GM19452 (cell line): Measurements from ENCODE around the gene ABHD18.
"Not testable (repeated sequence)": the region's sequence is repeated elsewhere in the genome, so short reads cannot be mapped to it uniquely, and the experiment has no call there.

Experiments used
- ATAC-seq: cut with Tn5 transposase; IDR thresholded peaks from one replicate; pipeline ENCODE4 v1.9.1; 2021; ENCODE audit not compliant: unreplicated experiment

ABHD18 gene

DNA sequence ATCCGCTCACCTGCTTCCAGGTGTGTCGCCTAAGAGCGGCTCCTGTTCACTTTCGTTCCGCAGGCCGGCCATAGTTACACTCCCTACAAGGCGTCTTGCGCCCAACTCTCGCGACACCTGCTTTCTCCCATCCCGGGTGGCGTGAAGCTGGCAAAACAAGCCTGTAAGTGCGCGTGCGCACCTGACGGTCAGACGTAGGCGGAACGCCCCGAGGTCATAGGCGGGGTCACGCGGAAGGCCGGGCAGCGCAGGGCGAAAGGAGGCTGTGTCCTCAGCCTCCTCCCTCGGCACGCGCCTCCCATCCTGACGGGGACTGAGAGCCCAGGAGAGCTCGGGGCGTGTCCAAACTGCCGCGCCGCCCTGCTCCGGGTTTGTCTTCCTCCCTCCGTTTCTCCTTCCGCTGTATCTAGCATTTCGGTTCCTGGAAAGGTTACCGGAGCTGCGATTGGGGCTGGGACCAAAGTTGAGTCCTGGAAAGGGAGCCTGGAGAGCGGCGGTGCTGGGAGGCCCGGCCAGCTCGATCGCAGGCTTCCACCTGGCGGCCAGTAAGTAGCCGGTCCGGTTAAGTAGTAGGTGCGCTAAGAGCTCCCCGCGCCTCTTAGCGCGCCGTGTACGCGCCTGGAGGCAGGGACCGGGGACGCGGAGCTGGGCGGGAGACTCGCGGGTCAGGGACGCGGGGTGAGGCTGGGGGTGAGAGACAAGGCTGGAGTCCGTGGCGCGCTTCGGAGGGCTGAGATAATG is at the start of gene ABHD18, which contains the start of gene MFSD8:
TSS of gene ABHD18 (plus strand) at position 345 of the 741 bp plus-strand sequence. CDS start 17,550 bp downstream, outside the sequence.
TSS of gene MFSD8 (minus strand) at position 112 of the 741 bp plus-strand sequence. CDS start at position 72, 40 bp downstream.
- ATAC-seq = peak; percentile 95

DNA sequence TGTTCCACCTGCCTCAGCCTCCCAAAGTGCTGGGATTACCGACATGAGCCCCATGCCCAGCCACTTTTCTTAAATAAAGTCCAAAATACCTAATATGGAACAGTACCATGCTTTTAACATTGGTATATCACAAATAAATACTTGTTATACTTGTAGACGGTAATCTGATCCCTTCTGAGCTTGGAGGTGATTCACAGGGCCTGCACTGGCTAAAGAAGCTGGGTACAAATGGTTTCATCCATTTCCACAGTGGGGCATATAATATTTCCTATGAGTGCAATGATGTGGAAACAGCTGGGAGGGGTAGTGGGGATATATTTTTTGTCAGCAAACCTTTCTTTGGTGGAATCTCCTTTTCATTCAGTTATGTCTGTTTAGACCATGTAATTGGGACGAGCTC is 48.7 kb upstream of the ABHD18 start:
- ATAC-seq = no peak

DNA sequence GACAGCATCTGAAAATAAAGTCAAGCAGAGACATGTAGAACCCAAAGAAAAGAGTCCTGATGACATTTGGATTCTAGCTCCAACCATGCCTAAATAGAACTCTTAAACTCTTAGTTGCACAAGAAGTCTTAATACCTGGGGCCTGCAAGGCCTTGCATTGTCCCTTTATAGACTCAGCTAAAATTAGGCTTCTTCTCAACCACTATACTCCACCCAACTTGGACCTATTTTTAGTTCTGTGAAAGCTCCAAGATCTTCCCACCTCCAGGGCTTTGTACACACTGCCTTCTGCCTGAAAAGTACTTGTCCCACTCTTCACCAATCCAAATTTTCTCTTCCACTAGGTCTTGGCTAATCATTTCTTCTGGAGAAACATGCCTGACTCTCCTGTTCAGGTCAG is 48.1 kb upstream of the ABHD18 start:
- no peak for ATAC-seq

DNA sequence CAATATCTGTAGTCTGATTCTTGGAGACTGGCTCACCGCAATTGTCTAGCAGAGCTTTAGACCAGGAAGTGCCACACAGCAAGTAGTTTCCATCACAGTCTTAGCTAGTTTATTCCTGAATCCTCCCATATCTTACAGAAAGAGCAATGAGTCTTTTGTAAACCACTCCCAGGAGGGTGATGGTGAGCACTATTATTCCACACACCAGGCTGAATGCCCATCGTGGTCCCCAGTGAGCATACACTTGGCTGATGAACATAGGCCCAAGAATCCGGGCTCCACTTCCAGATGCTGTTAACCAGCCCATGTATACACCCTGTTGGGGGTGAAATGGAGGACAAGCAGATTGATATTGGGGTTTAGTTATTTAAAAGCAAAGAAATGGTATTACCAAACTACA is 44.7 kb upstream of the ABHD18 start:
- no peak for ATAC-seq

DNA sequence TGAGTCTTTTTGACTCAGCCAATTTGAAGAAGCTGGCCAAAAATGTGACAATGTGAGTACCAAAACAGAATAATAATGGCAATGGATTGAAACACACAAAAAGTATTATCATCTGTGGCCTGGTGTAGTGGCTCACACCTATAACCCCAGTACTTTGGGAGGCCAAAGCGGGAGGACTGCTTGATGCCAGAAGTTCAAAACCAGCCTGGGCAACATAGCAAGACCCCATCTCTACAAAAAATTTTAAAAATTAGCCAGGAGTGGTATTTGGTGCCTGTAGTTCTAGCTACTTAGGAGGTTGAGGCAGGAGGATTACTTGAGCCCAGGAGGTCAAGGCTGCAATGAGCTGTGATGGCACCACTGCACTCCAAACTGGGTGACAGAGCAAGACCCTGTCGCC is 43.0 kb upstream of the ABHD18 start:
- no peak for ATAC-seq

DNA sequence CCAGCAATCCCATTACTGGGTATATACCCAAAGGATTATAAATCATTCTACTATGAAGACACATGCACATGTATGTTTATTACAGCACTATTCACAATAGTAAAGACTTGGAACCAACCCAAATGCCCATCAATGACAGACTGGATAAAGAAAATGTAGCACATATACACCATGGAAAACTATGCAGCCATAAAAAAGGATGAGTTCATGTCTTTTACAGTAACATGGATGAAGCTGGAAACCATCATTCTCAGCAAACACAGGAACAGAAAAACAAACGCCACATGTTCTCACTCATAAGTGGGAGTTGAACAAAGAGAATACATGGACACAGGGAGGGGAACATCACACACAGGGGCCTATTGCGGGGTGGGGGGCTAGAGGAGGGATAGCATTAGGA is 39.5 kb upstream of the ABHD18 start:
- not testable (repeated sequence) for ATAC-seq

DNA sequence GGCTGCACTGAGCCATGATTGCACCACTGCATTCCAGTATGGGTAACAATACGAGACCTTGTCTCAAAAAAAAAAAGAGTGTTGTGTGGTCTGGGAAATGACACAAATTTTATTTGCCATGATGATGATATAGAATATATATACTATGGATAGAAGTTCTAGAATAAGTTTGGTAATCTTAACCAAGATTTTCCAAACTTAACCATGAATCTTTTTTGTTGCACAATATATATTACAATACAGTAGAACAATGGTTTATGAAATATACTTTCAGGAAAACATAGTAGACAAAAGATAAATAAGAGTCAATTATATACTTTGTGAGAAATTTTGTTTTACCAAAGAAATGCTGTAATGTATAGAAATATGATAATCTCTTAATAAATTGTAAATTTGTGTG is 35.0 kb upstream of the ABHD18 start:
- no peak for ATAC-seq

DNA sequence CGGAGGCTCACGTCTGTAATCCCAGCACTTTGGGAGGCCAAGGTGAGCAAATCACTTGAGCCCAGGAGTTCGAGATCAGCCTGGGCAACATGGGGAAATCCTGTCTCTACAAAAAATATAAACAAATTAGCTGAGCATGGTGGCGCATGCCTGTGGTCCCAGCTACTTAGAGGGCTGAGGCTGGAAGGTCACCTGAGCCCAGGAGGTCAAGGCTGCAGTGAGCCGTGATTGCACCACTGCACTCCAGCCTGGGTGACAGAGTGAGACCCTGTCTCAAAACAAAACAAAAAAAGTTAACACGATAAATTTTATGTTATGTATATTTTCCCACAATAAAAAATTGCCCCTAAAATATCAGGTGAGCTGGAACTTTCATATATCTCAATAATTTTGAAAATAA is 33.4 kb upstream of the ABHD18 start:
- ATAC-seq = not testable (repeated sequence)

DNA sequence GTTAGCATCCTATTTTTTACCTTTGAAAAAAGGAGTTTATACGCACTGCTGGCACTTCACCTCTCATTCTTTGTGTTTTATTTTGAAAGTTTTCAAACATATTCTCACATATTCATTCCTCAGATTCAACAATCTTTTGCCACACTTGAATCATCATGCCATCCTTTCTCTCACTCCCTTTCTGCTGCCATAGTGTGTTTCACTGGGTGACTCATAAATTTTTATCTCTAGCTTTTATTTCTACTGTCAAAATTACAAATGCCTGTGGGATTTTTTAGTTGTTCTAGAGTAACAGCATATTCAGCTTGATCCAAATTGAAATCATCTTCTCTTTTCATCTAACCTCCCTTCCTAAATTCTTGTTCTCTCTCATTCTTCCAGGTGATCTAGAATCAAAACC is 28.2 kb upstream of the ABHD18 start:
- no peak for ATAC-seq

DNA sequence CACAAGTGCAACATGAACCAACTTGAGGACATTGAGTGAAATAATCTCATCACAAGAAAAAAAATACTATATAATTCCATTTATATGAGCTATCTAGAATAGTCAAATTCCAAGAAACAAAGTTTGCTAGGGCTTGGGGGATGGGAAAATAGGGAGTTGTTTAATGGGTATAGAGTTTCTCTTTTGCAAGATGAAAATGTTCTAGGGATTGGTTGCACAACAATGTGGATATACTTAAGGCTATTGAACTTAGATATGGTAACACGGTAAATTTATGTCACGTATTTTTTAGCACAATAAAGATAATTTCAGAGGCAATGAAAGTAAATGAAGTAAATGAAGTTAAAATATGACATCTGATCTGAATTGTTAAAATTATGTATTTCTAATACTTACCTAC is 8.1 kb upstream of the ABHD18 start:
- no peak for ATAC-seq

DNA sequence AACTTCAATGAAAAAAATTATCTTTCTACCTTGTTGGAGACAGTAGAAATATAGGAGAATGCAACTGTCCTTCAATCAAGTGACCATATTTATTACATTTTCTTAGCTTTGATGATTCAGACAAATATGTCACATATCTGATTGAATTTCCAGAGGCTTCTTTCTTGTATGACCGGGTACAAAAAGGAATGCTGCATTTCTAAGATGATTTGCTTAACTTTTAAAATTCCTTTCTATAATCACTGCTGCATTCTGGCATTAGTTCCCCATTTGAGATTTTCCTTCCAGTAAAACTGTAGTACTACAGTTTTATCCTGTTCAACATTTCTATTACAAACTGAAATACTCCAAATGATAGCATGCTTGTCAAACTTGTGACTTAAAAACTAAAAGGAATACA is 5.4 kb upstream of the ABHD18 start:
- ATAC-seq = no peak

DNA sequence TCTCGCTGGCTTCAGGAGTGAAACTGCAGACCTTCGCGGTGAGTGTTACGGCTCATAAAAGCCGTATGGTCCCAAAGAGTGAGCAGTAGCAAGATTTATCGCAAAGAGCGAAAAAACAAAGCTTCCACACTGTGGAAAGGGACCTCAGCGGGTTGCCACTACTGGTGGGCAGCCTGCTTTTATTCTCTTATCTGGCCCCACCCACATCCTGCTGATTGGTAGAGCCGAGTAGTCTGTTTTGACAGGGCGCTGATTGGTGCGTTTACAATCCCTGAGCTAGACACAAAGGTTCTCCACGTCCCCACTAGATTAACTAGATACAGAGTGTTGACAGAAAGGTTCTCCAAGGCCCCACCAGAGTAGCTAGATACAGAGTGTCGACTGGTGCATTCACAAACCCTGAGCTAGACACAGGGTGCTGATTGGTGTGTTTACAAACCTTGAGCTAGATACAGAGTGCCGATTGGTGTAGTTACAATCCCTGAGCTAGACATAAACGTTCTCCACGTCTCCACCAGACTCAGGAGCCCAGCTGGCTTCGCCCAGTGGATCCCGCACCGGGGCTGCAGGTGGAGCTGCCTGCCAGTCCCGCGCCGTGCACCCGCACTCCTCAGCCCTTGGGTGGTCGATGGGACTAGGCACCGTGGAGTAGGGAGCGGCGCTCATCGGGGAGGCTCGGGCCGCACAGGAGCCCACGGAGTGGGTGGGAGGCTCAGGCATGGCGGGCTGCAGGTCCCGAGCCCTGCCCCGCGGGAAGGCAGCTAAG is 1.4 kb upstream of the ABHD18 start:
- not testable (repeated sequence) for ATAC-seq

DNA sequence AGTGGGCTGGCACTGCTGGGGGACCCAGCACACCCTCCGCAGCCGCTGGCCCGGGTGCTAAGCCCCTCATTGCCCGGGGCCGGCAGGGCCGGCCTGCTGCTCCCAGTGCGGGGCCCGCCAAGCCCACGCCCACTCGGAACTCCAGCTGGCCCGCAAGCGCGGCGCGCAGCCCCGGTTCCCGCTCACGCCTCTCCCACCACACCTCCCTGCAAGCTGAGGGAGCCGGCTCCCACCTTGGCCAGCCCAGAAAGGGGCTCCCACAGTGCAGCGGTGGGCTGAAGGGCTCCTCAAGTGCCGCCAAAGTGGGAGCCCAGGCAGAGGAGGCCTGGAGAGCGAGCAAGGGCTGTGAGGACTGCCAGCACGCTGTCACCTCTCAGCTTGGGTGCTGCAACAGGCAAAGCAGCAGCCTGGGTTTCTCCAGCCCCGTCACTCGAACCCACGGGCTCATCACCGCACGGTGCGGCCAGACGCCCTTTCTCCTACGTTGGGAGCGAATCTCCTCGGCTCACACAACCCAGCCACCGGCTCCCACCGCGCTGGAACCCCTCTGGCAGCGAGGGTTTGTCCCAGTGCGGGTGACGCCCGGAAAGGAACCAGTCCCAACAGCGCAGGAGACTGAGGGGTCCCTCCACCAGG is 662 bp upstream of the ABHD18 start:
- ATAC-seq = peak; percentile 24

DNA sequence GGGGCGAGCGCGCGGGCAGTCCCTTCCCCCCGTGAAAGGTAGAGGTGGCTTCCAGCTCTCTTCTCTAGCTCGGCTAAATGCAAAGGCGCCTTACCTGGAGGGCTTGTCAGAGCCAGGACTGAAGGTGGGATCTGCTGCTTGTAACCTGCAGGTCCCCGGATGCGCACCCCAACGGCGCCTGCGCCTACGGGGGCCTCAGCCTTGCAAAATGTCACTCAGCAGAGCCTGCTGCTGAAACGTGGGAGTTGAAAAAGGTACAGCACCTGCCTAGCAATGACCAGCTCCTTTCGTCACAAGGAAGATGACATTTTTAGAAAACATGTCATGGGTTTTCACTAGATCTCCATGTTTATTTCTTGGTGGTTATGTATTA is 583 bp downstream of the ABHD18 start:
- peak; percentile 28 for ATAC-seq

DNA sequence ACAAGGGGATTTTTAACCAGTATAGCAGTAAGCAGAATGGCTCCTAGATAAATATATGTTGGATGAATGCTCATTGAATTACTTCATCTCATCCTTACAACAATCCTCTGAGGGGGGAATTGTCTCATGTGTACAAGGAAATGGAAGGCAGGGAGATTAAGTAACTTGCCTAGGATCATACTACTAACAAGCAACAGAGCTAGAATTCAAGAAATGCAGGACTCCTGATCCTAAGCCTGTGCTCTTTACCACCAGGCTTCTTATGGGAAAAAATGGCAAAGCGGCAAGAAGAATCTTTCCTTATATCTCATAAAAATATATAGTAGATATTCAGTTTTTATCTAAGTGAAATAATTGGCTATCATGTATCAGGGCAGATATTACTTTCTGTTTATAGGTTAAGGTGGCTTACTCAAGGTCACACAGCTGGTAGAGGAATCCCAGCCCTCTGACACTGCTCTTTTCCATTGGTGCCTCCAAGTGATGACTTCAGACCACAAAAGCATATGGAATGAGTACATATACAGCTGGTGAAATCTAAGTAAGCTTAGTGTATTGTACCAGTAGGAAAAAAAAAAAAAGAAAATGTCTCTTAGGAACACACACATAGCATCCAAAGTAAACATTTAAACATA is 2.1 kb downstream of the ABHD18 start:
- ATAC-seq = no peak

DNA sequence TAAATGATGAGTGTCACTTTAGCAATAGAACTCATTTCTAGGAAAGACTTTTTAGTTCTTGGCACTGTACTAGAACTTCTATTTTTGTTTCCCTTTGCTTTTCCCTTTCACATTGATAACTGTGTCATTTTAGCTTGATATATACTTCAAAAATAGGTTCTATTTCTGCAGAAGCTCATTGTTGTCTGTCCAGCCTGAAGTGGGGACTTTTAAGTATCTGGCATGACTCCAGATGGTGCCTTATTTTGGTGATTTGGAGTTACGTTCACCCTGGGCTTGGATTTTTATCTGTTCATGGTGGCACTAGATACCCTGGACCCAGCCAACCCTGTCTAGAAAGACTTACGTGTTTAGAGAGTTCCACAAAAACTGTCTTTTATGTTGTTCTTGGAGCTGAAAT is 3.4 kb downstream of the ABHD18 start:
- no peak for ATAC-seq

DNA sequence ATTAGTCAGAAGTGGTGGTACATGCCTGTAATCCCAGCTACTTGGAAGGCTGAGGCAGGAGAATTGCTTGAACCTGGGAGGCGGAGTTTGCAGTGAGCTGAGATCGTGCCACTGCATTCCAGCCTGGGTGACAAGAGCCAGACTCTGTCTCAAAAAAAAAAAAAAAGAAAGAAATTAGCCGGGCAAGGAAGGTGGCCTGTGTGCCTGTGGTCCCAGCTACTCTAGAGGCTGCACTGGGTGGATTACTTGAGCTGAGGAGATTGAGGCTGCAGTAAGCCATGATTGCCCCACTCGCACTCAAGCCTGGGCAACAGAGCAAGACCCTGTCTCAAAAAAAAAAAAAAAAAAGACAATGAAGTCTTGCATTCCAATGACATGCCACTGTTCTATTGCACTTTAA is 5.7 kb downstream of the ABHD18 start:
- not testable (repeated sequence) for ATAC-seq

DNA sequence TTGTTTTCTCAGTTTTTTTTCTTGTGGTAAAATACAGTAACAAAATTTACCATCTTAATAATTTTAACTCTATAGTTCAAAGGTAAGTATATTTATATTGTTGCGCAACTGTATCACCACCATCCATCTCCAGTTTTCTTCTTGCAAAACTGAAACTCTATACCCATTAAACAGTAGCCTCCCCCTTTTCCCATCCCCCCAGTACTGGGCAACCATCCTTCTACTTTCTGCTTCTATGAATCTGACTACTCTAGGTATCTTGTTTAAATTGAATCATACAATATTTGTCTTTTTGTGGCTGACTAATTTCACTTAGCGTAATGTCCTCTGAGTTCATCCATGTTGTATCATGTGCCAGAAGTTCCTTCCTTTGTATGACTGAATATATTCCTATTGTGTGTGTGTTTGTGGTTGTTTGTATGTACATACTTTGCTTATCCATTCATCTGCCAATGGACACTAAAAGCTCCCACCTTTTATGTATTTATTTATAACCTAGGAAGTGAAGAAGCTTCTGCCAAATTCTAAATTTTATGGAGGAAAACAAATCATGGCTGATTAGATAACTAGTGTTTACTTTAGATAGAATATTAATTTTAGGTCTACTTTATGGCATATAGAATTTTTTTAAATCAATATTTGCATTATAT is 10.0 kb downstream of the ABHD18 start:
- no peak for ATAC-seq

DNA sequence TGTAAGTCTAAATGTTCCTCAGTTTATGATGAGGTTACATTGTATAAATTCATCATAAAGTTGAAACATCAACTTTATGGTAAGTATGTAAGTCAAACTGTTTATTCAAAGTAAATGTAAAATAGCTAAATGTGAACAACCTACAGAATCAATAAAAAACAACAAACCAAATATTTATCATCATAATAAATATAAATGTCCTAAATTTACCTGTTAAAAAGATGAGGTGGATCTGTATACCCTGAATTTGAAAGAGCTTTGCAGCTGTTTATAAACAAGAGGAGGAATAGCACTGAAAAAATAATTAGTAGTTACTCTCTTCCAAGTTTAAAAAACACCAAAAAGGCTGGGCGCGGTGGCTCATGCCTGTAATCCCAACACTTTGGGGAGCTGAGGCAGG is 13.7 kb downstream of the ABHD18 start:
- ATAC-seq = no peak

DNA sequence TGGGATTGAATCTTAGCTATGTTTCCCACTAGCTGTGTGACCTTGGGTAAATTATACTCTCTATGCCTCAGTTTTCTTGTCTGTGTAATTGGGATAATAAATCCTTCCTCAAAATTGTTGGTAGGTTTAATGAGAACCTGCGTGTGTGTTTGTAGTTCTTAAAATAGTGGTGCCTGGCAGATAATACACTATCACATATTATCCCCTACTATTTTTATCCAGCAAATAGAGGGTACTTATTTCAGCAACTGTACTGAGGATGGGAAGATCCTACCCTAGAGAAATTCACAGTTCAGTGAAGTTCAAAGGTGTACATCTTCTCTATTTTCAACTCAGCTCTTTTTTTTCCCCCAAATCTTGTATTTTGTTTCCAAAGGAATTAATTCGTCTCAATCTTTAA is 17.2 kb downstream of the ABHD18 start:
- no peak for ATAC-seq

DNA sequence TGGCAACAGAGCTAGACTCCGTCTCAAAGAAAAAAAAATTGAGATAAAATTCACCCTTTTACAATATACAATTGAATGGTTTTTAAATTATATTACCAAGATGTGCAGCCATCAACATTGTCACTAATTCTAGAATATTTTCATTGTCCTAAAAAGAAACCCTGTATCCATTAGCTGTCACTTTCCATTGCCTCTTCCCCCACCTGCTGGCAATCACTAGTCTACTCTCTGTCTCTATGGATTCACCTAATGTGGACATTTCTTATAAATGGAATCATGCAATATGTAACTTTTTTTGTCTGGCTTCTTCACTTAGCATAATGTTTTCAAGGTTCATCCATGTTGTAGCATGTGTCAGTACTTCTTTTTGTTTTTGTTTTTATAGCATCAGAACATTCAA is 20.8 kb downstream of the ABHD18 start:
- no peak for ATAC-seq
